Lower leg skin (tissue), 4 donors: Measurements from ENCODE around the gene NAPA. TPM values are rescaled to one million over a fixed set of nuclear protein-coding genes. Genes with fewer than 3 reads are reported as not detected.

Experiments used
- DNase-seq, 2 donors: peaks; one replicate each; pipeline ENCODE4 v3.0.0-alpha.2; 2019; ENCODE audit warnings: low spot score in 2 of 2
- H3K4me3 ChIP-seq: fragments of 200-600 bp; sonication (generic); 2 replicates; pipeline ENCODE4 v1.5.1; 2017; ENCODE audit warnings: mild to moderate bottlenecking, low read depth; ENCODE audit not compliant: poor library complexity, severe bottlenecking
- POLR2A ChIP-seq, 2 donors: fragments of 450-650 bp; IDR thresholded peaks; one replicate each; pipeline ENCODE4 v1.6.1; 2016 to 2017; ENCODE audit warnings: antibody characterized with exemption in 2 of 2, mild to moderate bottlenecking in 1 of 2, moderate library complexity in 1 of 2
- WGBS, 2 donors: methylation state at CpG; one replicate each; pipeline ENCODE4 v1.1.5; 2018; 5-methylcytosine and 5-hydroxymethylcytosine counted together
- intact Hi-C: fragments of 100-400 bp; cut with DNase I; formaldehyde crosslinking; loops from one replicate; pipeline ENCODE4 v1.15.0; 2023; ENCODE audit warnings: low total_unique reads
- total RNA-seq, 4 donors: library from RNA; depleted of rRNA; stranded (reverse); fragments of >200 nt; gene quantifications; one replicate each; pipeline ENCODE4 v1.1.0, GENCODE V29; 2016
- TF ChIP-seq, protein P1 (sequence below), 3 donors: fragments of 450-650 bp; IDR thresholded peaks; one replicate each; pipeline ENCODE4 v1.5.1; 2016; ENCODE audit warnings: antibody characterized with exemption in 3 of 3, mild to moderate bottlenecking in 3 of 3, moderate library complexity in 2 of 3

Gene NAPA
- total RNA-seq, 4 donors from 2014 or later: 182 to 344 (median 221) TPM

DNA sequence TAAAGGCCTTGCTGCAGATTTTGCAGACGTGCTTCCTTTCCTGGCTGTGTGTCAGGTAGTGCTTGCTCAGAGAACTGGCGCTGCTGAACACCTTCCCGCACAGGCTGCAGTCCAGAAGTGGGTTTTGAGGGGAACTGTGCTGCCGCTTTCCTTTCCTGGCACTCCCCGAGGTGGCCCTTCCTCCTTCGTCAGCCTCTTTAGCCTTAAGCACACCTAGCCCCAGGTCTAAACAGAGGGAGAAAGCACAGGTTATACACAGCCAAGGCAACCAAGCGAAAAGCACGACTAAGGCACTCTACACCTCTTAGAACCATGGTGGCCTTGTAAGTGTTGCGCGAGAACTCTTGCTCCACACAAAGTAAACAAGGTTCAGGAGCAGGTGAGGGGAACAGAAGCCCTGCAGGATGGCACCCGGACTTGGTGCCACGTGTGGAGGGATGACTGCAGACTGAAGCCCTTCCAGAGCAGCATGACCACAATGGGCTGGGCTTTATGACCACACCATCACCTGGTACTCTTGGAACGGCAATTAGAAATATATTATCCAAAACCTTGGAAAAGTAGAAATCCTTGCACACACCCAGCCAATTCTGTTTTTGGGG is 34.5 kb upstream of the NAPA start:
- TF ChIP-seq, protein P1, sequence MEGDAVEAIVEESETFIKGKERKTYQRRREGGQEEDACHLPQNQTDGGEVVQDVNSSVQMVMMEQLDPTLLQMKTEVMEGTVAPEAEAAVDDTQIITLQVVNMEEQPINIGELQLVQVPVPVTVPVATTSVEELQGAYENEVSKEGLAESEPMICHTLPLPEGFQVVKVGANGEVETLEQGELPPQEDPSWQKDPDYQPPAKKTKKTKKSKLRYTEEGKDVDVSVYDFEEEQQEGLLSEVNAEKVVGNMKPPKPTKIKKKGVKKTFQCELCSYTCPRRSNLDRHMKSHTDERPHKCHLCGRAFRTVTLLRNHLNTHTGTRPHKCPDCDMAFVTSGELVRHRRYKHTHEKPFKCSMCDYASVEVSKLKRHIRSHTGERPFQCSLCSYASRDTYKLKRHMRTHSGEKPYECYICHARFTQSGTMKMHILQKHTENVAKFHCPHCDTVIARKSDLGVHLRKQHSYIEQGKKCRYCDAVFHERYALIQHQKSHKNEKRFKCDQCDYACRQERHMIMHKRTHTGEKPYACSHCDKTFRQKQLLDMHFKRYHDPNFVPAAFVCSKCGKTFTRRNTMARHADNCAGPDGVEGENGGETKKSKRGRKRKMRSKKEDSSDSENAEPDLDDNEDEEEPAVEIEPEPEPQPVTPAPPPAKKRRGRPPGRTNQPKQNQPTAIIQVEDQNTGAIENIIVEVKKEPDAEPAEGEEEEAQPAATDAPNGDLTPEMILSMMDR (IDR thresholded peaks at IDR 0.05): no peak
- no peak for TF ChIP-seq POLR2A (IDR thresholded peaks at IDR 0.05)
- H3K4me3 ChIP-seq: no peak overlapping the region
- intact Hi-C loops: no loop called here
- 81 to 83% methylated on average over 13 of the region's 13 CpGs for WGBS, 2 donors
- no peak for DNase-seq

DNA sequence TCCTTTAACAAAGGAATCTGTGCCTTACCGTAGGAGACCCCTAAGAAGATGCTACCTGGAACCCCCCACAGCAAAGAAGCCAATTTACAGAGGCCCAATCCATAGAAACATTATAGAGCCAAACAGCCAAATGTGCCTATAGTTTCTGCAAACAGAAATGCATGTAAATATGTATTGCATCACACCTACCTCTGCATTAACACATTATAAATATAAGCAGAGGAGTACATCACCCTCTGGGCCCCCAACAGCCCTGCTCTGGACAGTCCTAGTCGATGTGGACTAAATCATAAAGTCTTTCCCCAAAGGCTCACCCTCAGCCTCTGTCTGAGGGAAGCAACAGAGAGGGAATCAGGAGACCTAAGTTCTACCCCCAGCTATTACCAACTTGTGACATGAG is 32.3 kb upstream of the NAPA start:
- no peak overlapping the region for H3K4me3 ChIP-seq
- intact Hi-C loops: no loop called here
- DNase-seq: no peak
- 75 to 78% methylated on average over 2 of the region's 2 CpGs for WGBS, 2 donors
- TF ChIP-seq, protein P1 (IDR thresholded peaks at IDR 0.05): no peak
- no peak for TF ChIP-seq POLR2A (IDR thresholded peaks at IDR 0.05)

DNA sequence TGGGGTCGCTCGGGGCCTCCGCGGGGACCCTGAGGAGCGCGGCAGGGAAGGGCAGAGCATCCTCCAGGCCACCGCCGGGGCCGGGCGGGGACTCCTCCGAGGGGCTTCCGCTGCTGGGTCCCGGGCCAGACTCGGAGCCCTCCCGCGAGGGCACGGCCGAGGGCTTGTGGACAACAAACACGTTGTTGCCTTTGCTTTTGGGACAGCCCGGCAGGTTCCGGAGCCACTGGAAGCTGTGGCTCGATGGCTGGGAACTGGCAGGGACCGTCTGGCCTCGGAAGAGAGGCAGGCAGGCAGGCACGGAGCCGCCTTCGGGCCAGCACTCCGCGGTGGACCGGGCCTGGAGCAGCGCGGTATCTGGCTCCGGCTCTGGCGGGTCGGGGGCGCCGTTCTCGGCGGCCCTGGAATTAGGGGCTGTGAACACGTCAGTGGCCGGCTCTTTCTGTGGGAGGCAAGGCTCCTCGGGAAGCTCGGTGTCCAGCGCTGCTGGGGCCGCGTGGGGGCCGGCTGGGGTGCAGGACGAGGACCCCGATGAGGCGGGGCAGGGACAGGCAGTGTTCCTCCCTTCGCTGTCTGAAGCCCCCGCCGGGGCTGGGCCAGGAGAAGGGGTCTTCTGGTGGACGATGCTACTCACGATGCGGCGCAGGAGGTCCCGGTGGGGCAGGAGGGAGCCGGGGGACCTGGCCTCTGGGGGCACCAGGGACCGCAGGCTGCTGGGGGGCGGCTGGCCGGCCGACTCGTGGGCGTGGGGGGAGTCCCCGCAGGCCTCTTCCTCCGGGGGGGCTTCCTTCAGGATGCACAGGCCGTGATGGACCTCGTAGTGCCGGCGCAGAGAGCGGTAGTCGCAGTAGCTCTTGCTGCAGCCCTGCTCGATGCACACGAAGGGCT is 30.4 kb upstream of the NAPA start:
- no peak for TF ChIP-seq POLR2A (IDR thresholded peaks at IDR 0.05)
- TF ChIP-seq, protein P1 (IDR thresholded peaks at IDR 0.05): no peak
- intact Hi-C loops: no loop called here
- 34 to 70% methylated on average over 13 to 55 of the region's 75 CpGs for WGBS, 2 donors
- DNase-seq: no peak
- no peak overlapping the region for H3K4me3 ChIP-seq

DNA sequence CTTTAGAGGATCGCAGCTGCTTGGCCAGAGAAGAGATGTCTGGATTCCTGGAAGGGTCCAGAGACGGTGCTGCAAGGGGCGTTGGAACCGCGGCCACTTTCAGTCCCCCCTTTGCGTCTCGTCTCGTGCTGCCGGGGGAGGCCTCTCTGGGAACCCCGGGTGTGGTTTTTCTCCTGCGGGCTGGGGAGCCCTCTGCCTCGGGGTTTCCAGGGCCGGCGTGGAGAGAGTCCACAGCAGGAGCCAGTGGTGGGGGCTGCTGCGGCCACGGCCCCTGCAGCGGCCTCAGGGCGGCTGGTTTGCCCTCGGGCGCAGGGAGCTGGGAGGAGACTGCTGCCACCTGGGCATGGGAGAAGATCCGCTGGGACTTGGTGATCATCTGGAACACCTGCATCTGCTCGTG is 29.6 kb upstream of the NAPA start:
- no peak for DNase-seq
- intact Hi-C loops: no loop called here
- no peak overlapping the region for H3K4me3 ChIP-seq
- 83 to 88% methylated on average over 14 to 16 of the region's 22 CpGs for WGBS, 2 donors
- TF ChIP-seq POLR2A (IDR thresholded peaks at IDR 0.05): no peak
- TF ChIP-seq, protein P1 (IDR thresholded peaks at IDR 0.05): no peak

DNA sequence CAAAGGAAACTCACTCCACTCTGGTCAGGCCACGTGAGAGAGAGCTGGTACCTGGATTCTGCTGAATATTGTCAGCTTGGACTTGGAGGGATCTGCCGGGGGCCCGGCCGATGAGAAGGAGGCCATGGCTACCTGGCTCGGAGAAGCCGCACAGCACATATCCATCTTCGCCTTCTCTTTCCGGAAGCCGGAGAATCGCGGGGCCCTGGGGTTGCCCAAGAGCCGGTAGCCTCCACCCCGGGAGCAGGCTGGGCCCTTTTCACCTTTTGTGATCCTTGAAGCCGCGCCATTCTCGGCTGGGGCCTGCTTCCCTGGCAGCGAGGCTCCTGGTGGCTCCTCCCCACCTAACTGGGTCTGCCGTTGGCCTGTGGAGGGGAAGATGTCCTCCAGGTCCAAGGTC is 29.2 kb upstream of the NAPA start:
- TF ChIP-seq, protein P1 (IDR thresholded peaks at IDR 0.05): no peak
- no peak for TF ChIP-seq POLR2A (IDR thresholded peaks at IDR 0.05)
- no peak overlapping the region for H3K4me3 ChIP-seq
- 93 to 95% methylated on average over 18 of the region's 18 CpGs for WGBS, 2 donors
- no peak for DNase-seq
- intact Hi-C loops: no loop called here
